ENCODE data around the gene TNS3. TPM values are rescaled to one million over a fixed set of nuclear protein-coding genes. Genes with fewer than 3 reads are reported as not detected.
A peak's percentile ranks its signal among the peaks of the same experiment; 100 is the strongest.

The TNS3 gene
- total RNA-seq, 1 experiment from 2014 or later = 533 TPM

GRCh38 chr7:47539398-47540052 lies 42.4 kb downstream of the TNS3 start:
- H3K9me3 ChIP-seq (ENCODE audit: control insufficient read depth, insufficient read depth, low read depth, low read length) = no peaks in the 10 kb centered on the region
- intact Hi-C loops (cut with micrococcal nuclease; ENCODE audit: unreplicated experiment) = loop anchor here (5.0 kb wide), 1 partner anchor 33 kb away; no protein-coding TSS in a partner anchor
- BruUV-seq (replicated peaks) = no TSS peak
- H3K4me1 ChIP-seq (ENCODE audit: control insufficient read depth, insufficient read depth, low read length) = peaks cover 90% of the 10 kb centered on the region
- H3K36me3 ChIP-seq (ENCODE audit: control insufficient read depth, insufficient read depth, low read length) = no peaks in the 10 kb centered on the region; the same call in 1 of the 2 replicates
- TF ChIP-seq CTCF (IDR thresholded peaks at IDR 0.05) = no peak
- TF ChIP-seq POLR2AphosphoS5 (IDR thresholded peaks at IDR 0.05; ENCODE audit: low read depth, low read length) = peak; percentile 66
- ChIA-PET CTCF (no interaction called here), POLR2A (no interaction called here)
- no peaks in the 10 kb centered on the region for H3K27me3 ChIP-seq (ENCODE audit: control insufficient read depth, insufficient read depth, low read length)
- peak overlapping the region; percentile 7 to 66 for H3K4me3 ChIP-seq (ENCODE audit: low read depth in 2 of 2, low read length in 2 of 2)
- peak; percentile 8 for ATAC-seq
- in situ Hi-C loops (cut with HindIII; ENCODE audit: low pct_unique_long_range_greater_than_20kb, low sequenced_read_pairs) = no loop called here
- peak overlapping the region; percentile 99 for H3K27ac ChIP-seq (ENCODE audit: low read length)
- no peak for DNase-seq (ENCODE audit: low read depth, low spot score)

GRCh38 chr7:47538846-47539311 lies 43.0 kb downstream of the TNS3 start:
- CTCF ChIA-PET = interaction anchor here (0.8 kb wide), 1 partner anchor 281 kb away, joined by 3 read pairs; no protein-coding TSS in a partner anchor
- peak overlapping the region; percentile 42 to 66; a peak in 3 of 4 replicates for H3K4me3 ChIP-seq (ENCODE audit: low read depth in 2 of 2, low read length in 2 of 2)

GRCh38 chr7:47537716-47538675 lies 43.9 kb downstream of the TNS3 start:
- Histone ChIP-seq H3K4me3 (ENCODE audit: low read depth in 2 of 2, low read length in 2 of 2) (peak overlapping the region; percentile 42 to 66), H3K36me3 (ENCODE audit: control insufficient read depth, insufficient read depth, low read length) (no peaks in the 10 kb centered on the region; the same call in 1 of the 2 replicates), H3K27me3 (ENCODE audit: control insufficient read depth, insufficient read depth, low read length) (no peaks in the 10 kb centered on the region), H3K27ac (ENCODE audit: low read length) (peak overlapping the region; percentile 99), H3K9me3 (ENCODE audit: control insufficient read depth, insufficient read depth, low read depth, low read length) (no peaks in the 10 kb centered on the region), H3K4me1 (ENCODE audit: control insufficient read depth, insufficient read depth, low read length) (peaks cover 89% of the 10 kb centered on the region)
- intact Hi-C loops (cut with micrococcal nuclease; ENCODE audit: unreplicated experiment) (loop anchor here (5.0 kb wide), 1 partner anchor 34 kb away; no protein-coding TSS in a partner anchor), in situ Hi-C loops (cut with HindIII; ENCODE audit: low pct_unique_long_range_greater_than_20kb, low sequenced_read_pairs) (no loop called here)
- no peak for DNase-seq (ENCODE audit: low read depth, low spot score)
- POLR2A ChIA-PET = interaction anchor here (0.5 to 0.9 kb wide), 3 partner anchors 144 to 249 kb away, joined by 3 to 8 read pairs (median 5); no protein-coding TSS in a partner anchor
- CTCF ChIA-PET = interaction anchor here (0.8 kb wide), 1 partner anchor 282 kb away, joined by 3 read pairs; no protein-coding TSS in a partner anchor
- ATAC-seq = no peak
- no peak for TF ChIP-seq CTCF (IDR thresholded peaks at IDR 0.05)
- peak; percentile 76 for TF ChIP-seq TCF7L2 (IDR thresholded peaks at IDR 0.05; ENCODE audit: low read depth, low read length)
- TF ChIP-seq POLR2AphosphoS5 (IDR thresholded peaks at IDR 0.05; ENCODE audit: low read depth, low read length) = peak; percentile 34; the same call in 1 of the 2 replicates
- 0 out of 2 replicates have a peak, but pooled peaks have one; percentile 39 for TF ChIP-seq SIN3A (IDR thresholded peaks at IDR 0.05; ENCODE audit: borderline replicate concordance, insufficient read depth, low read depth, low read length)
- no peak for TF ChIP-seq REST (IDR thresholded peaks at IDR 0.05; ENCODE audit: insufficient read depth in 1 of 2, low read depth in 2 of 2, low read length in 1 of 2)
- no TSS peak for BruUV-seq (replicated peaks)

More at GRCh38 chr7:47538846-47539311, 43.0 kb downstream of the TNS3 start:
- intact Hi-C loops (cut with micrococcal nuclease; ENCODE audit: unreplicated experiment) = loop anchor here (5.0 kb wide), 1 partner anchor 33 kb away; no protein-coding TSS in a partner anchor
- TF ChIP-seq POLR2AphosphoS5 (IDR thresholded peaks at IDR 0.05; ENCODE audit: low read depth, low read length) (no peak), SIN3A (IDR thresholded peaks at IDR 0.05; ENCODE audit: borderline replicate concordance, insufficient read depth, low read depth, low read length) (no peak)
- no peaks in the 10 kb centered on the region; the same call in 1 of the 2 replicates for H3K36me3 ChIP-seq (ENCODE audit: control insufficient read depth, insufficient read depth, low read length)
- BruUV-seq (replicated peaks) = TSS peak; percentile 7
- peak overlapping the region; percentile 99 for H3K27ac ChIP-seq (ENCODE audit: low read length)
- ATAC-seq (no peak), DNase-seq (ENCODE audit: low read depth, low spot score) (no peak)
- H3K4me1 ChIP-seq (ENCODE audit: control insufficient read depth, insufficient read depth, low read length) = peaks cover 90% of the 10 kb centered on the region
- POLR2A ChIA-PET = no interaction called here
- in situ Hi-C loops (cut with HindIII; ENCODE audit: low pct_unique_long_range_greater_than_20kb, low sequenced_read_pairs) = no loop called here
- H3K9me3 ChIP-seq (ENCODE audit: control insufficient read depth, insufficient read depth, low read depth, low read length) = no peaks in the 10 kb centered on the region
- no peaks in the 10 kb centered on the region for H3K27me3 ChIP-seq (ENCODE audit: control insufficient read depth, insufficient read depth, low read length)
